WTC11 (cell line): ENCODE results near the gene MCM7.

ENCODE experiments used
- CREM ChIP-seq: sonication (generic); formaldehyde crosslinking; IDR thresholded peaks from 2 replicates; pipeline ENCODE4 v1.8.1; 2022; ENCODE audit warnings: mild to moderate bottlenecking, missing genetic modification reagents, moderate library complexity
- ETV6 ChIP-seq: sonication (generic); formaldehyde crosslinking; IDR thresholded peaks from 2 replicates; pipeline ENCODE4 v1.8.1; 2022; ENCODE audit warnings: mild to moderate bottlenecking, missing genetic modification reagents
- JAZF1 ChIP-seq: fragments of 250-450 bp; sonication (Bioruptor Pico); IDR thresholded peaks from 2 replicates; pipeline ENCODE4 v1.9.0; 2021; ENCODE audit warnings: moderate library complexity, mild to moderate bottlenecking, inconsistent platforms
- SMAD3 ChIP-seq: sonication (generic); formaldehyde crosslinking; IDR thresholded peaks from 2 replicates; pipeline ENCODE4 v1.8.0; 2022; ENCODE audit warnings: missing genetic modification reagents, mild to moderate bottlenecking, borderline replicate concordance
- TF ChIP-seq, protein P1 (sequence below): fragments of 200-600 bp; IDR thresholded peaks from 2 replicates; pipeline ENCODE4 v1.8.0; 2022; ENCODE audit warnings: antibody characterized with exemption
- TF ChIP-seq, protein P2 (sequence below): sonication (generic); formaldehyde crosslinking; IDR thresholded peaks from 2 replicates; pipeline ENCODE4 v1.8.0; 2022; ENCODE audit warnings: mild to moderate bottlenecking, missing genetic modification reagents
- TF ChIP-seq, protein P3 (sequence below): sonication (generic); formaldehyde crosslinking; IDR thresholded peaks from 2 replicates; pipeline ENCODE4 v1.8.1; 2023; ENCODE audit warnings: mild to moderate bottlenecking, missing genetic modification reagents, borderline replicate concordance
- TF ChIP-seq, protein P4 (sequence below): sonication (generic); formaldehyde crosslinking; conservative IDR thresholded peaks from 2 replicates; pipeline ENCODE4 v1.8.1; 2022; ENCODE audit warnings: mild to moderate bottlenecking, missing genetic modification reagents

DNA sequence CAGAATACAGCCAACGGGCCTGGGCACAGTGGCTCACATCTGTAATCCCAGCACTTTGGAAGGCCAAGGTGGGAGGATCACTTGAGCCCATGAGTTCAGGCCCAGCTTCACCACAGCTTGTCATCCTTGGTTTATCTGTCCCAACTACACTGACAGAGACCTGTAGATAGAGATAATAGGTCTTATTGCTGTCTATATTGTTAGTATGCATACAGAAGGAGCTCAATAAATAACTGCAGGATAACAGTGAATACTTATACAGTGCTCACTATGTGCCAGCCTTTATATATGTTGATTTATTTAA lies 19.5 kb upstream of the MCM7 start:
- TF ChIP-seq SMAD3 (CRISPR knock-in tag) = no peak
- TF ChIP-seq, protein P1, sequence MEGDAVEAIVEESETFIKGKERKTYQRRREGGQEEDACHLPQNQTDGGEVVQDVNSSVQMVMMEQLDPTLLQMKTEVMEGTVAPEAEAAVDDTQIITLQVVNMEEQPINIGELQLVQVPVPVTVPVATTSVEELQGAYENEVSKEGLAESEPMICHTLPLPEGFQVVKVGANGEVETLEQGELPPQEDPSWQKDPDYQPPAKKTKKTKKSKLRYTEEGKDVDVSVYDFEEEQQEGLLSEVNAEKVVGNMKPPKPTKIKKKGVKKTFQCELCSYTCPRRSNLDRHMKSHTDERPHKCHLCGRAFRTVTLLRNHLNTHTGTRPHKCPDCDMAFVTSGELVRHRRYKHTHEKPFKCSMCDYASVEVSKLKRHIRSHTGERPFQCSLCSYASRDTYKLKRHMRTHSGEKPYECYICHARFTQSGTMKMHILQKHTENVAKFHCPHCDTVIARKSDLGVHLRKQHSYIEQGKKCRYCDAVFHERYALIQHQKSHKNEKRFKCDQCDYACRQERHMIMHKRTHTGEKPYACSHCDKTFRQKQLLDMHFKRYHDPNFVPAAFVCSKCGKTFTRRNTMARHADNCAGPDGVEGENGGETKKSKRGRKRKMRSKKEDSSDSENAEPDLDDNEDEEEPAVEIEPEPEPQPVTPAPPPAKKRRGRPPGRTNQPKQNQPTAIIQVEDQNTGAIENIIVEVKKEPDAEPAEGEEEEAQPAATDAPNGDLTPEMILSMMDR = no peak
- TF ChIP-seq, protein P2, sequence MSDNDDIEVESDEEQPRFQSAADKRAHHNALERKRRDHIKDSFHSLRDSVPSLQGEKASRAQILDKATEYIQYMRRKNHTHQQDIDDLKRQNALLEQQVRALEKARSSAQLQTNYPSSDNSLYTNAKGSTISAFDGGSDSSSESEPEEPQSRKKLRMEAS = no peak
- TF ChIP-seq CREM (CRISPR knock-in tag) = no peak
- TF ChIP-seq JAZF1 = no peak
- TF ChIP-seq, protein P3, sequence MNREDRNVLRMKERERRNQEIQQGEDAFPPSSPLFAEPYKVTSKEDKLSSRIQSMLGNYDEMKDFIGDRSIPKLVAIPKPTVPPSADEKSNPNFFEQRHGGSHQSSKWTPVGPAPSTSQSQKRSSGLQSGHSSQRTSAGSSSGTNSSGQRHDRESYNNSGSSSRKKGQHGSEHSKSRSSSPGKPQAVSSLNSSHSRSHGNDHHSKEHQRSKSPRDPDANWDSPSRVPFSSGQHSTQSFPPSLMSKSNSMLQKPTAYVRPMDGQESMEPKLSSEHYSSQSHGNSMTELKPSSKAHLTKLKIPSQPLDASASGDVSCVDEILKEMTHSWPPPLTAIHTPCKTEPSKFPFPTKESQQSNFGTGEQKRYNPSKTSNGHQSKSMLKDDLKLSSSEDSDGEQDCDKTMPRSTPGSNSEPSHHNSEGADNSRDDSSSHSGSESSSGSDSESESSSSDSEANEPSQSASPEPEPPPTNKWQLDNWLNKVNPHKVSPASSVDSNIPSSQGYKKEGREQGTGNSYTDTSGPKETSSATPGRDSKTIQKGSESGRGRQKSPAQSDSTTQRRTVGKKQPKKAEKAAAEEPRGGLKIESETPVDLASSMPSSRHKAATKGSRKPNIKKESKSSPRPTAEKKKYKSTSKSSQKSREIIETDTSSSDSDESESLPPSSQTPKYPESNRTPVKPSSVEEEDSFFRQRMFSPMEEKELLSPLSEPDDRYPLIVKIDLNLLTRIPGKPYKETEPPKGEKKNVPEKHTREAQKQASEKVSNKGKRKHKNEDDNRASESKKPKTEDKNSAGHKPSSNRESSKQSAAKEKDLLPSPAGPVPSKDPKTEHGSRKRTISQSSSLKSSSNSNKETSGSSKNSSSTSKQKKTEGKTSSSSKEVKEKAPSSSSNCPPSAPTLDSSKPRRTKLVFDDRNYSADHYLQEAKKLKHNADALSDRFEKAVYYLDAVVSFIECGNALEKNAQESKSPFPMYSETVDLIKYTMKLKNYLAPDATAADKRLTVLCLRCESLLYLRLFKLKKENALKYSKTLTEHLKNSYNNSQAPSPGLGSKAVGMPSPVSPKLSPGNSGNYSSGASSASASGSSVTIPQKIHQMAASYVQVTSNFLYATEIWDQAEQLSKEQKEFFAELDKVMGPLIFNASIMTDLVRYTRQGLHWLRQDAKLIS (CRISPR knock-in tag) = no peak
- no peak for TF ChIP-seq ETV6 (CRISPR knock-in tag)
- TF ChIP-seq, protein P4, sequence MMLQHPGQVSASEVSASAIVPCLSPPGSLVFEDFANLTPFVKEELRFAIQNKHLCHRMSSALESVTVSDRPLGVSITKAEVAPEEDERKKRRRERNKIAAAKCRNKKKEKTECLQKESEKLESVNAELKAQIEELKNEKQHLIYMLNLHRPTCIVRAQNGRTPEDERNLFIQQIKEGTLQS (CRISPR knock-in tag) = no peak
